Nasal cavity respiratory epithelium epithelial cell of viscerocranial mucosa (primary cell): ENCODE data around the gene OR7G1. TPM values are rescaled to one million over a fixed set of nuclear protein-coding genes. Genes with fewer than 3 reads are reported as not detected.

Source experiments
- total RNA-seq: library from RNA; depleted of rRNA; stranded (reverse); fragments of >200 nt; gene quantifications from 2 replicates; pipeline ENCODE4 v1.2.3, GENCODE V29; 2014

The OR7G1 gene, protein sequence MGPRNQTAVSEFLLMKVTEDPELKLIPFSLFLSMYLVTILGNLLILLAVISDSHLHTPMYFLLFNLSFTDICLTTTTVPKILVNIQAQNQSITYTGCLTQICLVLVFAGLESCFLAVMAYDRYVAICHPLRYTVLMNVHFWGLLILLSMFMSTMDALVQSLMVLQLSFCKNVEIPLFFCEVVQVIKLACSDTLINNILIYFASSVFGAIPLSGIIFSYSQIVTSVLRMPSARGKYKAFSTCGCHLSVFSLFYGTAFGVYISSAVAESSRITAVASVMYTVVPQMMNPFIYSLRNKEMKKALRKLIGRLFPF
- not detected in 2 replicates for total RNA-seq

DNA sequence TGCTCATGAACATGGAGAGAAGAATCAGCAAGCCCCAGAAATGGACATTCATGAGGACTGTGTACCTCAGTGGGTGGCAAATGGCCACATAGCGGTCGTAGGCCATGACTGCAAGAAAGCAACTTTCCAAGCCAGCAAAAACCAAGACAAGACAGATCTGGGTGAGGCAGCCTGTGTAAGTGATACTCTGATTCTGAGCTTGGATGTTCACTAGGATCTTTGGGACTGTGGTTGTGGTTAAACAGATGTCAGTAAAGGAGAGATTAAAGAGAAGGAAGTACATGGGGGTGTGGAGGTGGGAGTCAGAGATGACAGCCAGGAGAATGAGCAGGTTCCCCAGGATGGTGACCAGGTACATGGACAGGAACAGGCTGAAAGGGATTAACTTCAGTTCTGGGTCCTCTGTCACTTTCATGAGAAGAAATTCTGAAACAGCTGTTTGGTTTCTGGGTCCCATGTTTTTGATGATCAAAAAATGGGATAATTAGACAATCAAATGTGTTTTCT, at the start of gene OR7G1:
Gene OR7G1 (minus strand): TSS at position 457 of the 507 bp plus-strand sequence. CDS start 0 bp downstream, at position 457.

DNA sequence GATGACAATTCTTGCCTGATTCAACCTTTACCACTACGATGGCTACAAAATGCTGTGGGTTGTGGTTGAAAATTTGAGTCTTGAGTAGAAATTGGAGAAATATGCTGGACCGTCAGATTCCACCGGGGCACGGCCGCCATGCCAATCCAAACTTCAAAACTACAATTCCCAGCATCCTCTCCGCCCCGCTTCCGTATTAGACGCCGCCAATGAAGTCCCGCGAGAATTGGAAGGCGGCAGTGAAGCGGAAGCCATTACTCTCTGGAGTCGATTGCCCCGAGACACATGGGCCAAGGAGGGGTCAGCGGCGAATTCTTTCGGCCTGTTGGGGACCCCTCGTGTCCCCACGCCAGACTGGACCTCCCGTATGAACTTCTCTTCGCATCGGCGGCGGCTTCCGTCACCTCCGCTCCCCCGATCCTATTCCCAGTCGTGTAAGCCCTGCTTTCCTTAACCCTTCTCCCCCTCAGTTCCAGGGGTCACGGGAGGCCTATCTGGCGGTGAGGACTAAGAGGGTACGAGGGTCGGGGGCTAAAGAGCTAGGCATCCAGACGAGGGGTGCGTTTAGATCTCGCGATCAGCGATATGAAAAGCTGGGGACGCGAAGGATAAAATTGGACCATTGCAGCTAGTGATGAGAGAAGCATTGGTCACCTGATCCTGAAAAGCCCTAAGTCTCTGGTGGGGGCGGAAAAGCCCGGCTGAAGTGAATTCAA, 24.8 kb upstream of the OR7G1 start, which contains the start of gene ZNF317:
Gene ZNF317 (plus strand): TSS at position 239 of the 716 bp plus-strand sequence. CDS start 15,620 bp downstream, outside the sequence.

DNA sequence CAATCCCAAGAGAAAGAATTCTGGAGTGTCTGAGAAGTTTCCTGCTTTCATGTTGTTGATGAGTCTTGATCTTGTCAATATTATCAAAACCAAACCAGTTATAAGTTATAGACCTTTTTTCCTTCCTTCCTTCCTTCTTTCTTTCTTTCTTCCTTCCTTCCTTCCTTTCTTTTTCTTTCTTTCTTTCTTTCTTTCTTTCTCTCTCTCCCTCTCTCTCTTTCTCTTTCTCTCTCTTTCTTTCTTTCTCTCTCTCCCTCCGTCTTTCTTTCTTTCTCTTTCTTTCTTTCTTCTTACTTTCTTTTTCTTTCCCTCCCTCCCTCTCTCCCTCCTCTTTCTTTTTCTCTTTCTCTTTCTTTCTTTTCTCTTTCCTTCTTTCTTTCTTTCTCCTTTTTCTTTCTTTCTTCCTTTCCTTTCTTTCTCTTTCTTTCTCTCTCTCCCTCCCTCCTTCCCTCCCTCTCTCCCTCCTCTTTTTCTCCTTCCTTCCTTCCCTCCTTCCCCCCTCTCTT, 11.4 kb upstream of the OR7G1 start, which contains the start of gene OR7G3:
Gene OR7G3 (minus strand): TSS at position 51 of the 506 bp plus-strand sequence. CDS start 0 bp downstream, at position 51.

DNA sequence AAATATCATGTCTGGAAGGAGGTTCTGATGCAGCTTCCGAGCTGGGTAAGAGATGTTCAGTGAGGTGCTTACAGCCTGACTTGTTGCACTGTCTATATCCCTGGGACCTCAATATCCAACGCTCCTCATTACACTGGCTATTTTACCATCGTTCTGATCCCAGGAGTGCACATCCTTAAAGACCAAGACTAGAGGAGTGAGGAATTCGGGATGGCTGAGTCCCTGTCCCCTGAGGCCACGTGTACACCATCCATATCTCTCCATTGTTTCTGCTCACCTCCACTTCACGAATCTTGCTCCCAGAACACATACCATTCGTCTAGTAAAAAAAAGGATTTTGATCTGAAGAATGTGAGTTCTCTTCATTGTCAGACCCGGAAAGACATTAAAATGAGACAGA, 8.2 kb downstream of the OR7G1 start, which contains the start of gene OR7G2:
Gene OR7G2 (minus strand): TSS at position 101 of the 400 bp plus-strand sequence. CDS start 4,232 bp downstream, outside the sequence.

DNA sequence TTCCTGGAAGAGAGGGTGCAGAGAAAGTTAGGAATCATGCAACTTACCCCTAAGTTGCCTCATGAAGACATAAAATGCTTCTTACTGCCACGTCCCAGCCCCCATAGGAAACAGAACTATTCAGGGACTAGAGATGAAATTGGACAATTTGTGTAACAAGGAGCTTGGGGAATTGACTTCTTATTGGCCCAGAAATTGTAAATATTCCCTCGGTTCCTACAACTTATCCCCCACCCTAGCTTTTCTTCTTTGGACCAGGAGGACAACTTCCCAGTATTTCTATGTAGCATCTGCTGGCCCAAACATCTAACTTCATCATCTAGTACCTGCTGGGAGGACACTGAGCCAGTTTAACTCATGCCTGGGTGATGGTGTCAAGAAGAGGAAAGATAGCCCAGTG, 28.8 kb downstream of the OR7G1 start, which contains the start of gene OR1M1:
Gene OR1M1 (plus strand): TSS at position 301 of the 400 bp plus-strand sequence. CDS start 6,184 bp downstream, outside the sequence.

Other genes starting within 250 kb of the OR7G1 start
- gene MUC16, start 105.4 kb downstream of the OR7G1 start, total RNA-seq, result under 0.01 and 0.85 TPM in 2 replicates
- not detected in 2 replicates for gene OR1M1, start 28.7 kb downstream of the OR7G1 start, total RNA-seq
- gene OR7G2, start 8.3 kb downstream of the OR7G1 start, total RNA-seq, result not detected in 2 replicates
- gene OR7G3, start 11.2 kb upstream of the OR7G1 start, total RNA-seq, result not detected in 2 replicates
- 15.7 and 27.2 TPM in 2 replicates for gene ZNF317, start 24.6 kb upstream of the OR7G1 start, total RNA-seq
- gene OR7D2, start 63.2 kb upstream of the OR7G1 start, total RNA-seq, result not detected in 2 replicates
- gene OR7D4, start 103.8 kb upstream of the OR7G1 start, total RNA-seq, result not detected in 2 replicates
- gene OR7E24, start 135.2 kb upstream of the OR7G1 start, total RNA-seq, result not detected in 2 replicates
- 19.3 and 24.9 TPM in 2 replicates for gene ZNF699, start 194.1 kb upstream of the OR7G1 start, total RNA-seq
- 6.2 and 21.6 TPM in 2 replicates for gene ZNF559, start 208.4 kb upstream of the OR7G1 start, total RNA-seq
- 0.68 and 2.3 TPM in 2 replicates for gene ZNF177, start 247.2 kb upstream of the OR7G1 start, total RNA-seq